GM12878 (cell line): ENCODE data around the gene LCN1.

Experiments
- CBX5 ChIP-seq: sonication (generic); IDR thresholded peaks from 2 replicates; pipeline ENCODE4 v1.6.1; 2016; ENCODE audit warnings: low read depth, moderate library complexity, mild to moderate bottlenecking, inconsistent platforms
- EP300 ChIP-seq, 2 experiments: fragments of 150-350 bp in 1 of 2; IDR thresholded peaks; 2 replicates each; pipeline ENCODE4 v1.6.1; 2011 to 2012; ENCODE audit warnings: low read depth in 2 of 2, low read length in 2 of 2, borderline replicate concordance in 1 of 2, improper control_type of control experiment in 1 of 2, inconsistent platforms in 1 of 2; ENCODE audit not compliant: control insufficient read depth in 1 of 2
- ETV6 ChIP-seq, 2 experiments: fragments of 450-650 bp in 1 of 2; IDR thresholded peaks in 1 of 2; conservative IDR thresholded peaks in 1 of 2; 2 replicates each; pipeline ENCODE4 v1.6.1; 2014; ENCODE audit warnings: antibody characterized with exemption in 1 of 2, borderline replicate concordance in 1 of 2, low read depth in 1 of 2, mild to moderate bottlenecking in 1 of 2, moderate library complexity in 1 of 2
- POLR2A ChIP-seq: IDR thresholded peaks from 2 replicates; pipeline ENCODE4 v1.6.1; 2011; ENCODE audit warnings: low read depth, mild to moderate bottlenecking, low read length
- POLR2AphosphoS5 ChIP-seq: IDR thresholded peaks from 2 replicates; pipeline ENCODE4 v1.6.1; 2011; ENCODE audit warnings: mild to moderate bottlenecking, low read length, inconsistent platforms
- YY1 ChIP-seq: IDR thresholded peaks from 2 replicates; pipeline ENCODE4 v1.6.1; 2011; ENCODE audit warnings: low read depth, mild to moderate bottlenecking, low read length
- ZZZ3 ChIP-seq: IDR thresholded peaks from 2 replicates; pipeline ENCODE4 v1.6.1; 2011; ENCODE audit warnings: low read depth; ENCODE audit not compliant: control insufficient read depth, insufficient read length
- TF ChIP-seq, protein P1 (sequence below): fragments of 450-650 bp; IDR thresholded peaks from 2 replicates; pipeline ENCODE4 v1.6.1; 2016; ENCODE audit warnings: mild to moderate bottlenecking
- TF ChIP-seq, protein P2 (sequence below), 3 experiments: IDR thresholded peaks in 2 of 3; conservative IDR thresholded peaks in 1 of 3; 2 replicates each; pipeline ENCODE4 v1.5.1; 2011; ENCODE audit warnings: low read depth in 3 of 3, low read length in 3 of 3, mild to moderate bottlenecking in 3 of 3, control low read depth in 2 of 3, moderate library complexity in 2 of 3, inconsistent platforms in 1 of 3, mixed read lengths in 1 of 3; ENCODE audit not compliant: control insufficient read depth in 2 of 3, insufficient read depth in 1 of 3; ENCODE audit errors: extremely low read depth in 1 of 3
- TF ChIP-seq, protein P3 (sequence below): fragments of 150-350 bp; IDR thresholded peaks from 2 replicates; pipeline ENCODE4 v1.6.1; 2014; ENCODE audit warnings: mild to moderate bottlenecking, low read depth, low read length

DNA sequence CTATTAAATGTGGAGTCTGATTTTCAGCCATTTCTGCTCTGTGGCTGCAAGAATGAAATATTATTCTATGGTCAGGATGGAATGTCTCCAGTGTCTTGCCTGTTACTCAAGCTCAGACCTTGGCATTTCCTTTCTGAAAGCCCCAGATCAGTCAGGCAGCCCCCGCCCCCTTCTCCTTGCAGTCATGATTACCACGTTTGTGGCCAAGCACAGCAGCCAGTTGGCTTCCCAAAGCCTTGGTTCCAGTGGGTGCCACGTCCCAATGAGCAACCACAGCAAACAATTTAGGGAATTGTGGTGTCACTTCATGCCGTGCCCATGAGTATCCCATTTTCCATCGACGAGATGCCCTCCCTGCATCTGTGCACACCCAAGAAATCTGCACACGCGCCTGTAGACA is 15.0 kb downstream of the LCN1 start:
- TF ChIP-seq POLR2AphosphoS5 (no peak), YY1 (no peak), CBX5 (no peak), ZZZ3 (no peak), POLR2A (no peak), ETV6 (conservative IDR thresholded peaks at IDR 0.05 in 1 of 2, IDR thresholded peaks at IDR 0.05 in 1 of 2; ENCODE audit: borderline replicate concordance in 1 of 2, low read depth in 1 of 2) (no peak), EP300 (IDR thresholded peaks at IDR 0.05; ENCODE audit: borderline replicate concordance in 1 of 2, control insufficient read depth in 1 of 2, low read depth in 2 of 2, low read length in 2 of 2) (no peak)
- TF ChIP-seq, protein P1, sequence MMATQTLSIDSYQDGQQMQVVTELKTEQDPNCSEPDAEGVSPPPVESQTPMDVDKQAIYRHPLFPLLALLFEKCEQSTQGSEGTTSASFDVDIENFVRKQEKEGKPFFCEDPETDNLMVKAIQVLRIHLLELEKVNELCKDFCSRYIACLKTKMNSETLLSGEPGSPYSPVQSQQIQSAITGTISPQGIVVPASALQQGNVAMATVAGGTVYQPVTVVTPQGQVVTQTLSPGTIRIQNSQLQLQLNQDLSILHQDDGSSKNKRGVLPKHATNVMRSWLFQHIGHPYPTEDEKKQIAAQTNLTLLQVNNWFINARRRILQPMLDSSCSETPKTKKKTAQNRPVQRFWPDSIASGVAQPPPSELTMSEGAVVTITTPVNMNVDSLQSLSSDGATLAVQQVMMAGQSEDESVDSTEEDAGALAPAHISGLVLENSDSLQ = no peak
- TF ChIP-seq, protein P2, sequence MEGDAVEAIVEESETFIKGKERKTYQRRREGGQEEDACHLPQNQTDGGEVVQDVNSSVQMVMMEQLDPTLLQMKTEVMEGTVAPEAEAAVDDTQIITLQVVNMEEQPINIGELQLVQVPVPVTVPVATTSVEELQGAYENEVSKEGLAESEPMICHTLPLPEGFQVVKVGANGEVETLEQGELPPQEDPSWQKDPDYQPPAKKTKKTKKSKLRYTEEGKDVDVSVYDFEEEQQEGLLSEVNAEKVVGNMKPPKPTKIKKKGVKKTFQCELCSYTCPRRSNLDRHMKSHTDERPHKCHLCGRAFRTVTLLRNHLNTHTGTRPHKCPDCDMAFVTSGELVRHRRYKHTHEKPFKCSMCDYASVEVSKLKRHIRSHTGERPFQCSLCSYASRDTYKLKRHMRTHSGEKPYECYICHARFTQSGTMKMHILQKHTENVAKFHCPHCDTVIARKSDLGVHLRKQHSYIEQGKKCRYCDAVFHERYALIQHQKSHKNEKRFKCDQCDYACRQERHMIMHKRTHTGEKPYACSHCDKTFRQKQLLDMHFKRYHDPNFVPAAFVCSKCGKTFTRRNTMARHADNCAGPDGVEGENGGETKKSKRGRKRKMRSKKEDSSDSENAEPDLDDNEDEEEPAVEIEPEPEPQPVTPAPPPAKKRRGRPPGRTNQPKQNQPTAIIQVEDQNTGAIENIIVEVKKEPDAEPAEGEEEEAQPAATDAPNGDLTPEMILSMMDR (IDR thresholded peaks at IDR 0.05 in 2 of 3, conservative IDR thresholded peaks at IDR 0.05 in 1 of 3; ENCODE audit: control insufficient read depth in 2 of 3, extremely low read depth in 1 of 3, insufficient read depth in 1 of 3, low read depth in 3 of 3, low read length in 3 of 3) = no peak
- TF ChIP-seq, protein P3, sequence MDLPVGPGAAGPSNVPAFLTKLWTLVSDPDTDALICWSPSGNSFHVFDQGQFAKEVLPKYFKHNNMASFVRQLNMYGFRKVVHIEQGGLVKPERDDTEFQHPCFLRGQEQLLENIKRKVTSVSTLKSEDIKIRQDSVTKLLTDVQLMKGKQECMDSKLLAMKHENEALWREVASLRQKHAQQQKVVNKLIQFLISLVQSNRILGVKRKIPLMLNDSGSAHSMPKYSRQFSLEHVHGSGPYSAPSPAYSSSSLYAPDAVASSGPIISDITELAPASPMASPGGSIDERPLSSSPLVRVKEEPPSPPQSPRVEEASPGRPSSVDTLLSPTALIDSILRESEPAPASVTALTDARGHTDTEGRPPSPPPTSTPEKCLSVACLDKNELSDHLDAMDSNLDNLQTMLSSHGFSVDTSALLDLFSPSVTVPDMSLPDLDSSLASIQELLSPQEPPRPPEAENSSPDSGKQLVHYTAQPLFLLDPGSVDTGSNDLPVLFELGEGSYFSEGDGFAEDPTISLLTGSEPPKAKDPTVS = no peak
